ENCODE data around the gene LSM2. TPM values are rescaled to one million over a fixed set of nuclear protein-coding genes. Genes with fewer than 3 reads are reported as not detected.

LSM2 gene
- polyA plus RNA-seq, 1 donor from 2014 or later, result 68.5 TPM

DNA sequence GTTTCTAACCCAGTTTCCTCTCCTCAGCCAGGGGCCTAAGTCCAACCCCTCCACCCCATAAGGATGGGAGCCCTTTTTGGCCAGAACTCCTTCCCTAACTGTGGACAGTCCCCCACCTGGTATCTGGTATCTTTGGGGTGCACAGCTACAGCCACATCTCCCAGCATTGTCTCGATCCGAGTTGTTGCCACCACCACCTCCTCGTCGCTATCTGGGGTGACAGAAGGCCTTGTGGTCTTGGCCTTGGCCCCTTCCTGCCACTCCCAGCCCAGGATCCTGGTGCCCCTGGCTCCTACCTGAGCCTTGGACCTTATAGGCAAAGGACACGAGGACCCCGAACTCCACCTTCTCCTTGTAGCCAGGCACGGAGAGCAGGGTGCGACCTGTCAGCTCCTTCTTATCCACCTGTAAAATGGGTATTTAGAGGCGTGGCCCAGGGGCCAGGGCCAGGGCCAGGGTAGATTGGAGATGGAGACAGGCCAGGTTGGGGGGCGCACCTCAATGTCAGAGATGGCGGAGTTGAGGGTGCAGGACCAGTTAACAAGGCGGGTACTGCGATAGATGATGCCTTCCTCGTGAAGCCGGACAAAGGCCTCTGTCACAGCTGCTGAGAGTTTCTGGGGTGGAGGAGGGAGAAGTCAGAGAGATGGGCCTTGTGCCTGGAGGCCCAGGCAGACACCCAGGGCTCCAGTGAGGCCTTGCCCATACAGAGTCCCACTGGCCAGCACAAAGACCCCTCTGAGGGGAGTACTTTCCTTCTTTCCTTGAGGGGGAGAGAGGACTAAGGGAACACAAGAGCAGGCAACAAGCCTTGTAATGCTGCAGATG, 22.5 kb downstream of the LSM2 start:
- no peak overlapping the region for H2AFZ ChIP-seq (ENCODE audit: low read depth, low read length)
- peaks cover 20% of the 10 kb centered on the region for H3K36me3 ChIP-seq (ENCODE audit: insufficient read depth, low read length)
- no peaks in the 10 kb centered on the region for H3K79me2 ChIP-seq (replicated peaks; ENCODE audit: insufficient read depth, low read length)
- H3K9ac ChIP-seq (ENCODE audit: low read length), result no peak overlapping the region
- H3K4me3 ChIP-seq (ENCODE audit: low read length), result no peak overlapping the region
- H3K9me3 ChIP-seq (ENCODE audit: low read length), result no peaks in the 10 kb centered on the region
- H3F3A ChIP-seq (ENCODE audit: insufficient read depth, low read length, poor library complexity, severe bottlenecking), result no peaks in the 10 kb centered on the region
- H3K27ac ChIP-seq (ENCODE audit: low read length), result no peak overlapping the region
- no peaks in the 10 kb centered on the region for H4K20me1 ChIP-seq (ENCODE audit: insufficient read depth)
- H3K9me2 ChIP-seq (ENCODE audit: insufficient read depth, low read length), result no peaks in the 10 kb centered on the region
- no peaks in the 10 kb centered on the region for H3K27me3 ChIP-seq (ENCODE audit: insufficient read depth, low read depth, low read length)
- H3K4me2 ChIP-seq (ENCODE audit: low read length), result no peak overlapping the region
- TF ChIP-seq, protein P1, sequence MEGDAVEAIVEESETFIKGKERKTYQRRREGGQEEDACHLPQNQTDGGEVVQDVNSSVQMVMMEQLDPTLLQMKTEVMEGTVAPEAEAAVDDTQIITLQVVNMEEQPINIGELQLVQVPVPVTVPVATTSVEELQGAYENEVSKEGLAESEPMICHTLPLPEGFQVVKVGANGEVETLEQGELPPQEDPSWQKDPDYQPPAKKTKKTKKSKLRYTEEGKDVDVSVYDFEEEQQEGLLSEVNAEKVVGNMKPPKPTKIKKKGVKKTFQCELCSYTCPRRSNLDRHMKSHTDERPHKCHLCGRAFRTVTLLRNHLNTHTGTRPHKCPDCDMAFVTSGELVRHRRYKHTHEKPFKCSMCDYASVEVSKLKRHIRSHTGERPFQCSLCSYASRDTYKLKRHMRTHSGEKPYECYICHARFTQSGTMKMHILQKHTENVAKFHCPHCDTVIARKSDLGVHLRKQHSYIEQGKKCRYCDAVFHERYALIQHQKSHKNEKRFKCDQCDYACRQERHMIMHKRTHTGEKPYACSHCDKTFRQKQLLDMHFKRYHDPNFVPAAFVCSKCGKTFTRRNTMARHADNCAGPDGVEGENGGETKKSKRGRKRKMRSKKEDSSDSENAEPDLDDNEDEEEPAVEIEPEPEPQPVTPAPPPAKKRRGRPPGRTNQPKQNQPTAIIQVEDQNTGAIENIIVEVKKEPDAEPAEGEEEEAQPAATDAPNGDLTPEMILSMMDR (IDR thresholded peaks at IDR 0.05; ENCODE audit: poor library complexity, severe bottlenecking), result no peak
- no peak for TF ChIP-seq EP300 (conservative IDR thresholded peaks at IDR 0.05; ENCODE audit: poor library complexity, severe bottlenecking)
- no peak for TF ChIP-seq MXI1 (conservative IDR thresholded peaks at IDR 0.05; ENCODE audit: poor library complexity, severe bottlenecking)
- no peak for TF ChIP-seq EZH2 (IDR thresholded peaks at IDR 0.05; ENCODE audit: borderline replicate concordance, insufficient read depth, low read length, poor library complexity, severe bottlenecking)
- TF ChIP-seq TAF1 (IDR thresholded peaks at IDR 0.05; ENCODE audit: low read depth), result no peak
- TF ChIP-seq RAD21 (conservative IDR thresholded peaks at IDR 0.05), result no peak
- TF ChIP-seq, protein P2, sequence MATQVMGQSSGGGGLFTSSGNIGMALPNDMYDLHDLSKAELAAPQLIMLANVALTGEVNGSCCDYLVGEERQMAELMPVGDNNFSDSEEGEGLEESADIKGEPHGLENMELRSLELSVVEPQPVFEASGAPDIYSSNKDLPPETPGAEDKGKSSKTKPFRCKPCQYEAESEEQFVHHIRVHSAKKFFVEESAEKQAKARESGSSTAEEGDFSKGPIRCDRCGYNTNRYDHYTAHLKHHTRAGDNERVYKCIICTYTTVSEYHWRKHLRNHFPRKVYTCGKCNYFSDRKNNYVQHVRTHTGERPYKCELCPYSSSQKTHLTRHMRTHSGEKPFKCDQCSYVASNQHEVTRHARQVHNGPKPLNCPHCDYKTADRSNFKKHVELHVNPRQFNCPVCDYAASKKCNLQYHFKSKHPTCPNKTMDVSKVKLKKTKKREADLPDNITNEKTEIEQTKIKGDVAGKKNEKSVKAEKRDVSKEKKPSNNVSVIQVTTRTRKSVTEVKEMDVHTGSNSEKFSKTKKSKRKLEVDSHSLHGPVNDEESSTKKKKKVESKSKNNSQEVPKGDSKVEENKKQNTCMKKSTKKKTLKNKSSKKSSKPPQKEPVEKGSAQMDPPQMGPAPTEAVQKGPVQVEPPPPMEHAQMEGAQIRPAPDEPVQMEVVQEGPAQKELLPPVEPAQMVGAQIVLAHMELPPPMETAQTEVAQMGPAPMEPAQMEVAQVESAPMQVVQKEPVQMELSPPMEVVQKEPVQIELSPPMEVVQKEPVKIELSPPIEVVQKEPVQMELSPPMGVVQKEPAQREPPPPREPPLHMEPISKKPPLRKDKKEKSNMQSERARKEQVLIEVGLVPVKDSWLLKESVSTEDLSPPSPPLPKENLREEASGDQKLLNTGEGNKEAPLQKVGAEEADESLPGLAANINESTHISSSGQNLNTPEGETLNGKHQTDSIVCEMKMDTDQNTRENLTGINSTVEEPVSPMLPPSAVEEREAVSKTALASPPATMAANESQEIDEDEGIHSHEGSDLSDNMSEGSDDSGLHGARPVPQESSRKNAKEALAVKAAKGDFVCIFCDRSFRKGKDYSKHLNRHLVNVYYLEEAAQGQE (IDR thresholded peaks at IDR 0.05; ENCODE audit: borderline replicate concordance), result no peak
- TF ChIP-seq POLR2AphosphoS5 (IDR thresholded peaks at IDR 0.05), result no peak
- no peak for TF ChIP-seq SMC3 (conservative IDR thresholded peaks at IDR 0.05; ENCODE audit: poor library complexity)

DNA sequence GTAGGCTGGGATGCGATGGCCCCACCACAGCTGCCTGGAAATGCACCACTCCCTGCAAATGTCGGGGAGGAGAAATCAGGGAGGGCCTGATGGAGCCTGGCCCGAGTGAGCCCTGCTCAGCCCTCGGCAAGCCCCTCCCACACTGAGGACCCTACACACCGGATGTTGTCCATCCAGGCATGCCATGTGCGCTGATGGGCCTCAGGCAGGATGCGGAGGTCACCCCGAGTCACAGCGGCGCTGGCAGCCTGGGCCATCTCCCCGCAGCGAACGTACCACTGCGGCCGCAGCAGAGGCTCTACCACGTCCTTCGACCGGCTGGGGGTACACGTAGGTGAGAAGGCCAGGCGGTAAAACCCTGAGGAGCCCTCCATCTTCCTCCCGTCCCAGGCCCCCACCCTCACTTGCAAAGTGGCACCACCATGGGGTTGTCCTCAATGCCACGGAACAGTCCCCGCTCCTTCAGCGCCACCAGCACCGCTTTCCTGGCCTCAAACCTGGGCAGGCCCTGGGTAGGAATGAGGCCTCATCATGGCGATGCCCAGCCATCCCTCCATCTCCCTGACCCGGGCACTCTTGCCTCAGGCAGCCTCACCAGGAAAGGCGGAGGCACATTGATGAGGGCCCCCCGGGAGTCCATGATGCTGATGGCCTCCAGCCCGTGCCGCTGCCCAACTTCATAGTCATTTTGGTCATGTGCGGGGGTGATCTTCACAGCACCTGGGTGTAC, 24.5 kb downstream of the LSM2 start:
- Histone ChIP-seq H3K9me3 (ENCODE audit: low read length) (no peaks in the 10 kb centered on the region), H3K4me2 (ENCODE audit: low read length) (no peak overlapping the region), H3K4me3 (ENCODE audit: low read length) (no peak overlapping the region), H2AFZ (ENCODE audit: low read depth, low read length) (no peak overlapping the region), H3K27ac (ENCODE audit: low read length) (no peak overlapping the region), H3K9me2 (ENCODE audit: insufficient read depth, low read length) (no peaks in the 10 kb centered on the region), H3F3A (ENCODE audit: insufficient read depth, low read length, poor library complexity, severe bottlenecking) (no peaks in the 10 kb centered on the region), H4K20me1 (ENCODE audit: insufficient read depth) (no peaks in the 10 kb centered on the region), H3K27me3 (ENCODE audit: insufficient read depth, low read depth, low read length) (no peaks in the 10 kb centered on the region), H3K9ac (ENCODE audit: low read length) (no peak overlapping the region), H3K79me2 (replicated peaks; ENCODE audit: insufficient read depth, low read length) (no peaks in the 10 kb centered on the region), H3K36me3 (ENCODE audit: insufficient read depth, low read length) (peaks cover 20% of the 10 kb centered on the region)
- no peak for TF ChIP-seq MXI1 (conservative IDR thresholded peaks at IDR 0.05; ENCODE audit: poor library complexity, severe bottlenecking)
- no peak for TF ChIP-seq EZH2 (IDR thresholded peaks at IDR 0.05; ENCODE audit: borderline replicate concordance, insufficient read depth, low read length, poor library complexity, severe bottlenecking)
- TF ChIP-seq, protein P1 (IDR thresholded peaks at IDR 0.05; ENCODE audit: poor library complexity, severe bottlenecking), result no peak
- TF ChIP-seq POLR2AphosphoS5 (IDR thresholded peaks at IDR 0.05), result no peak
- no peak for TF ChIP-seq EP300 (conservative IDR thresholded peaks at IDR 0.05; ENCODE audit: poor library complexity, severe bottlenecking)
- TF ChIP-seq RAD21 (conservative IDR thresholded peaks at IDR 0.05), result no peak
- TF ChIP-seq SMC3 (conservative IDR thresholded peaks at IDR 0.05; ENCODE audit: poor library complexity), result no peak
- TF ChIP-seq, protein P2 (IDR thresholded peaks at IDR 0.05; ENCODE audit: borderline replicate concordance), result no peak
- no peak for TF ChIP-seq TAF1 (IDR thresholded peaks at IDR 0.05; ENCODE audit: low read depth)
